Astrocyte (in vitro differentiated cells and primary cell): ENCODE measurements around the gene ZDHHC8. TPM values are rescaled to one million over a fixed set of nuclear protein-coding genes. Genes with fewer than 3 reads are reported as not detected.
A peak's percentile ranks its signal among the peaks of the same experiment; 100 is the strongest.

ENCODE experiments used
- DNase-seq: peaks from one replicate; pipeline ENCODE4 v3.0.0-alpha.2; 2010; ENCODE audit warnings: low read depth
- FAIRE-seq: peaks from 2 replicates; lab custom pipeline; 2011; peaks lifted over from hg19 to GRCh38; lab: Jason Lieb, UNC
- H2AFZ ChIP-seq: 2 replicates; pipeline ENCODE4 v1.6.0; 2012; ENCODE audit warnings: low read depth, low read length, inconsistent platforms
- H3K27ac ChIP-seq: 2 replicates; pipeline ENCODE4 v1.5.1; 2011; ENCODE audit warnings: low read depth, low read length, inconsistent platforms
- H3K27me3 ChIP-seq: 2 replicates; pipeline ENCODE4 v1.6.0; 2011; ENCODE audit warnings: low read length, inconsistent platforms; ENCODE audit not compliant: insufficient read depth
- H3K36me3 ChIP-seq: 2 replicates; pipeline ENCODE4 v1.5.1; 2011; ENCODE audit warnings: low read length, inconsistent platforms; ENCODE audit not compliant: insufficient read depth
- H3K4me1 ChIP-seq: 2 replicates; pipeline ENCODE4 v1.5.1; 2011; ENCODE audit warnings: low read length, inconsistent platforms; ENCODE audit not compliant: insufficient read depth
- H3K4me2 ChIP-seq: 2 replicates; pipeline ENCODE4 v1.6.0; 2012; ENCODE audit warnings: low read length, inconsistent platforms
- H3K4me3 ChIP-seq: 2 replicates; pipeline ENCODE4 v1.5.1; 2011; ENCODE audit warnings: low read depth, mild to moderate bottlenecking, low read length, inconsistent platforms; ENCODE audit not compliant: insufficient read depth
- H3K79me2 ChIP-seq: 2 replicates; pipeline ENCODE4 v1.6.0; 2012; ENCODE audit warnings: mild to moderate bottlenecking, low read length, inconsistent platforms; ENCODE audit not compliant: insufficient read depth
- H3K9ac ChIP-seq: 2 replicates; pipeline ENCODE4 v1.6.0; 2012; ENCODE audit warnings: mild to moderate bottlenecking, low read length, inconsistent platforms
- H3K9me3 ChIP-seq: 2 replicates; pipeline ENCODE4 v1.5.1; 2012; ENCODE audit warnings: low read depth, mild to moderate bottlenecking, low read length, inconsistent platforms; ENCODE audit not compliant: insufficient read depth
- H4K20me1 ChIP-seq: 2 replicates; pipeline ENCODE4 v1.6.0; 2012; ENCODE audit warnings: low read length, inconsistent platforms; ENCODE audit not compliant: insufficient read depth
- H3K27ac Mint-ChIP-seq: one replicate; pipeline ENCODE4 v1.8.0; 2021; ENCODE audit warnings: mild to moderate bottlenecking, mixed read lengths; ENCODE audit not compliant: unreplicated experiment
- H3K27me3 Mint-ChIP-seq: one replicate; pipeline ENCODE4 v1.8.0; 2021; ENCODE audit warnings: low read depth, mixed read lengths; ENCODE audit not compliant: unreplicated experiment
- H3K36me3 Mint-ChIP-seq: one replicate; pipeline ENCODE4 v1.8.0; 2021; ENCODE audit warnings: low read depth, mixed read lengths; ENCODE audit not compliant: unreplicated experiment
- H3K4me1 Mint-ChIP-seq: one replicate; pipeline ENCODE4 v1.8.0; 2021; ENCODE audit warnings: low read depth, mixed read lengths; ENCODE audit not compliant: unreplicated experiment
- H3K4me3 Mint-ChIP-seq: one replicate; pipeline ENCODE4 v1.8.0; 2021; ENCODE audit warnings: mild to moderate bottlenecking, moderate library complexity, mixed read lengths; ENCODE audit not compliant: unreplicated experiment
- H3K9me3 Mint-ChIP-seq: one replicate; pipeline ENCODE4 v1.8.0; 2021; ENCODE audit warnings: mild to moderate bottlenecking, mixed read lengths; ENCODE audit not compliant: unreplicated experiment
- EZH2 ChIP-seq: IDR thresholded peaks from 2 replicates; pipeline ENCODE4 v1.6.1; 2012; ENCODE audit warnings: mild to moderate bottlenecking, low read length, inconsistent platforms; ENCODE audit not compliant: insufficient read depth
- total RNA-seq: library from RNA; stranded (reverse); gene quantifications from 2 replicates; pipeline ENCODE4 v1.2.1, GENCODE V29; 2021
- TF ChIP-seq, protein P1 (sequence below): IDR thresholded peaks from 2 replicates; pipeline ENCODE4 v1.5.1; 2011; ENCODE audit warnings: low read depth, mild to moderate bottlenecking, inconsistent platforms, low read length, moderate library complexity; ENCODE audit not compliant: insufficient read depth

The ZDHHC8 gene
- total RNA-seq, 1 donor from 2014 or later: 88.3 TPM

DNA sequence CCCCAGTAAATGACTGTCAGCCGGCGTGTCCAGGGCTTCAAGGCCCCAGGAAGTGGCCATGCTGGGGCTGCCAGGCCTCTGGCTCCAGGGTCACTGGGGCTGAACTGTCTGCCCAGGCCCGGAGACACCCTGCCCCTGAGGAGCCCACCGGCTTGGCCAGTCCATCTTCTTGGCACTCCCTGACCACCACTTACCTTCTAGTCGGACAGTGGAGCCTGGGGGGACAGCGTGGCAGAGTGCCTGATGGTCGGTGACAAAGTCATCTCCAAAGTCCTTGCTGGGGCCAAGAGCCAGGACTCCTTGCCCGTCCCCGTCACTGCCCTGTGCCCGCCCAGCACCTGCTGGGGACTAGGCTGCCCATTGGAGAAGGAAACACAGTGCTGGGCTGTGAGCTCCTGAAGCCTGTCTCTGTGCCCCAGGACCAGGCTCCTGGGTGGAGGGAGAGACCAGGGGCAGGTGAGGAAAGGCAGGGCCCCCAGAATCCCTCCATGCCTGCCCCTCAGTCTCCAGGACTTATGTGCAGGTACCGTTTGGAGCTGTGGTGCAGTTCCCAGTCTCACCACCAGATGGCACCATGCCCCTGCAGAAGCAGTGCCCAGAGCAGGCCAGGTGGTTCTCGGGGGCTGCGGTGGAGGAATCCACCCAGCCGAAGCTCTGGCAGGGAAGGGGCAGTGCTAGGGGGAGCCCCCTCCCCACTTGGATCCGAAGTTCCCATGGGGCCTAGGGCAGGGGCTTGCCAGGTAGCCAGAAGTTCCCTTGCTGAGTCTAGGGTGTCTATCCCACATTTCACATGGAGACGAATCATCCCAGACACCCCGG is 25.2 kb downstream of the ZDHHC8 start:
- no peak overlapping the region for H3K9ac ChIP-seq
- H3K79me2 ChIP-seq: no peaks in the 10 kb centered on the region
- Mint-ChIP-seq H3K4me3 (no peak overlapping the region), H3K4me1 (no peaks in the 10 kb centered on the region), H3K27ac (no peak overlapping the region), H3K27me3 (peaks cover 13% of the 10 kb centered on the region), H3K36me3 (no peaks in the 10 kb centered on the region), H3K9me3 (no peaks in the 10 kb centered on the region)
- no peak overlapping the region for H3K4me2 ChIP-seq
- H3K27ac ChIP-seq: no peak overlapping the region
- DNase-seq (peak; percentile 42), FAIRE-seq (no peak)
- no peaks in the 10 kb centered on the region for H3K9me3 ChIP-seq
- no peaks in the 10 kb centered on the region for H3K4me1 ChIP-seq
- H2AFZ ChIP-seq: no peak overlapping the region
- H3K4me3 ChIP-seq: no peak overlapping the region
- H3K36me3 ChIP-seq: no peaks in the 10 kb centered on the region
- H4K20me1 ChIP-seq: no peaks in the 10 kb centered on the region
- peaks cover 6% of the 10 kb centered on the region for H3K27me3 ChIP-seq
- TF ChIP-seq EZH2: no peak
- TF ChIP-seq, protein P1, sequence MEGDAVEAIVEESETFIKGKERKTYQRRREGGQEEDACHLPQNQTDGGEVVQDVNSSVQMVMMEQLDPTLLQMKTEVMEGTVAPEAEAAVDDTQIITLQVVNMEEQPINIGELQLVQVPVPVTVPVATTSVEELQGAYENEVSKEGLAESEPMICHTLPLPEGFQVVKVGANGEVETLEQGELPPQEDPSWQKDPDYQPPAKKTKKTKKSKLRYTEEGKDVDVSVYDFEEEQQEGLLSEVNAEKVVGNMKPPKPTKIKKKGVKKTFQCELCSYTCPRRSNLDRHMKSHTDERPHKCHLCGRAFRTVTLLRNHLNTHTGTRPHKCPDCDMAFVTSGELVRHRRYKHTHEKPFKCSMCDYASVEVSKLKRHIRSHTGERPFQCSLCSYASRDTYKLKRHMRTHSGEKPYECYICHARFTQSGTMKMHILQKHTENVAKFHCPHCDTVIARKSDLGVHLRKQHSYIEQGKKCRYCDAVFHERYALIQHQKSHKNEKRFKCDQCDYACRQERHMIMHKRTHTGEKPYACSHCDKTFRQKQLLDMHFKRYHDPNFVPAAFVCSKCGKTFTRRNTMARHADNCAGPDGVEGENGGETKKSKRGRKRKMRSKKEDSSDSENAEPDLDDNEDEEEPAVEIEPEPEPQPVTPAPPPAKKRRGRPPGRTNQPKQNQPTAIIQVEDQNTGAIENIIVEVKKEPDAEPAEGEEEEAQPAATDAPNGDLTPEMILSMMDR: peak; percentile 77

DNA sequence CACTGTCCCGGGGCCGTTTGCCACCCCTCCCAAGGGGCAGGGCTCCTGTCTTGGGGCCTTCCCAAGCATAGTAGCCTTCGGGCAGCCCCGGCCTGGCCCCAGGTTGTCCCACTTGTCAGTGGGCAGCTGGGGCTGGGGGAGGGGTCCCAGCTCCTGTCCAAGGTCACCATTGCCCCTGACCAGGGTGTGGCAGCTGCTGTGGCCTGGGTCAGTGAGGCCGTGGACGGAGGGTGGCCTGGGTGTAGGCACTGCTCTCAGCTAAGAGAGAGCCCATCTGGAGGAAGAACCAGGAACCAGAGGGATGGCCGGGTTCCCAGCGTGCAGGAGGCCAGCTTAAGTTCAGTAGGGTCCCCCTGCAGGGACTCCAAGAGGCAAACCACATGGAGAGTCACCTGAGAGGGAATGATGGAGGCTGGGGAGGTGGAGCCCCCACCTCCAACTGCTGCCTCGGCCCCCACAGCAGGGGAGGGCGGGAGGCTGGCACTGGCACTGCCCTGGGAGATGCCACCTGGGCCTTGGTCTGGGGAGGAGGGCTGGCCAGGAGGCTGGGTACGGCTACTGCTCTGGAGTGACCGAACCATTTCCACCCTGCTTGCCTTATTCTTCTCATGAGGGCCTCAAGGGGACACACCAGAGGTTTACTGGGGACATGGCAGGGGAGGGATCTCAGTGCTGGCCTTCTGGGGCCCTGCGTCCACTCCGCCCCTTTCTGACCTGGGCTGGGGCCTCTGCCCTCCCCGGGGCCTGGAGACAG is 26.0 kb downstream of the ZDHHC8 start:
- no peak overlapping the region for H2AFZ ChIP-seq
- peaks cover 6% of the 10 kb centered on the region for H3K27me3 ChIP-seq
- H3K79me2 ChIP-seq: no peaks in the 10 kb centered on the region
- H4K20me1 ChIP-seq: no peaks in the 10 kb centered on the region
- no peaks in the 10 kb centered on the region for H3K4me1 ChIP-seq
- no peak for TF ChIP-seq EZH2
- TF ChIP-seq, protein P1: no peak
- Mint-ChIP-seq H3K4me3 (no peak overlapping the region), H3K4me1 (no peaks in the 10 kb centered on the region), H3K27me3 (peaks cover 13% of the 10 kb centered on the region), H3K27ac (no peak overlapping the region), H3K9me3 (no peaks in the 10 kb centered on the region), H3K36me3 (no peaks in the 10 kb centered on the region)
- DNase-seq: no peak
- no peaks in the 10 kb centered on the region for H3K36me3 ChIP-seq
- no peak for FAIRE-seq
- H3K4me3 ChIP-seq: no peak overlapping the region
- H3K9me3 ChIP-seq: no peaks in the 10 kb centered on the region
- H3K4me2 ChIP-seq: no peak overlapping the region
- no peak overlapping the region for H3K27ac ChIP-seq
- H3K9ac ChIP-seq: no peak overlapping the region
